GM19025 (cell line): ENCODE measurements around the gene ACACA.

Experiments
- ATAC-seq: cut with Tn5 transposase; IDR thresholded peaks from one replicate; pipeline ENCODE4 v1.9.1; 2021; ENCODE audit warnings: mild to moderate bottlenecking, low read depth, moderate library complexity; ENCODE audit not compliant: unreplicated experiment

ACACA gene

DNA sequence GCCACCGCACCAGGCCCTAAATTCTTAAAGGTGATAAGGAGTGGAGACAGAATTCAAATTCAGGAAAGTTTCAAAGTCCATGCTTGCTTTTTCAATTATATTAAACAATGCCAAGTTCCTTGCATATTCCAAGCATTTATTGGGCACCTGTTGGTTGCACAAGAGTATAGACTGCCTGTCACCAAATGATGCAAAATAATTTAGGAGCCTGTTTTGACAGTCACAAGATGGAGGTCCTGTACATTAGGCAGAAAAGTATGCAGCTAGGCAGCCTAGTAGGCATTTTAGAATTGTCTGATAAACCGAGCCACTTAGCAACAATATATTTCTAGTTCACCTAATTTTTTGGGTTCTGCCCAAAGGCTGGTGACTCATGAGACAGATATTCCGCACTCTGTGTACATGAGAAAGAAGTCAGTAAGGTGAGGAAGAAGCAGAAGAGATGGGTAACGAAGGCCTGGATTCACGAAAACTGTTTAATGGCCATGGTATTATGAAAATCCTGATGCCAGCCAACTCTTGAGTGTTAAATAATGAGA lies 7.3 kb downstream of the ACACA start:
- ATAC-seq = no peak

DNA sequence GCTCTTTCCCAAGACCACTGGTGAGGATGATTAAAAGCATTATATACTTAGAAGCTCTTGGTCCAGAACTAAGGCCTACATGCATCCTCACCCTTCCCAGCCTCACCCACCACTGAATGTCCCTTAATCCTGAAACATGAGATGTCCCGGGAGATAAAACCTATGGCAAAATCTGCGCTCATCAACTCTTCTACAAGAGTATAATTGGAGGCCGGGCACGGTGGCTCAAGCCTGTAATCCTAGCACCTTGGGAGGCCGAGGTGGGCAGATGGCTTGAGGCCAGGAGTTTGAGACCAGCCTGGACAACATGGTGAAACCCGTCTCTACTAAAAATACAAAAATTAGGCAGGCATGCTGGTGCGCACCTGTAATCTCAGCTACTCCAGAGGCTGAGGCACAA lies 13.3 kb downstream of the ACACA start:
- no peak for ATAC-seq

DNA sequence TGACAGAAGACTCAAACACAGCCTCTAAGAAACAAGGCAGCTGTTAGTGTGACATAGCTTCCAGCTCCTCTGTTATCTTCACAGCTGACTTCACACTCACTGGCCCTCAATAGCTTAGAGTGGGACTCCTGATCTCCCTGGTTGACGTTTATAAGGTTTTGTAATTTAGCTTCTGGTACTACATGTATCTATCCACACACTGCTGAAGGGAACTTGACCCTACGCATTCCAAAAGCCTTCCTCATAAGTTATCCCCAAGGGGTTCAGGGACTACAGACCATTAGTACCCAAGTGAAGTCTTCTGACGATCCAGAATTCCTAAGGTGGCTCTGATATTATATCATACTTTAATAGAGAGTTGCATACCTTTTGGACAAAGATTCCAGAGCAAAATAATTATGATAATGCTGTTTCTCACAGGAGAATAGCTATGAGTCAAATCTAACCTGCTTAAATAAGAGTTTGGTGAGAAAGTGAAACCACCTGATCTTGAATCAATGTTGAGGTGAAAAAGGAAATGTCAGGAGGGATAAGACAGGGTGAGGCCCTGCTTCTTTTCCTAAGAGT lies 14.5 kb downstream of the ACACA start:
- ATAC-seq = no peak

DNA sequence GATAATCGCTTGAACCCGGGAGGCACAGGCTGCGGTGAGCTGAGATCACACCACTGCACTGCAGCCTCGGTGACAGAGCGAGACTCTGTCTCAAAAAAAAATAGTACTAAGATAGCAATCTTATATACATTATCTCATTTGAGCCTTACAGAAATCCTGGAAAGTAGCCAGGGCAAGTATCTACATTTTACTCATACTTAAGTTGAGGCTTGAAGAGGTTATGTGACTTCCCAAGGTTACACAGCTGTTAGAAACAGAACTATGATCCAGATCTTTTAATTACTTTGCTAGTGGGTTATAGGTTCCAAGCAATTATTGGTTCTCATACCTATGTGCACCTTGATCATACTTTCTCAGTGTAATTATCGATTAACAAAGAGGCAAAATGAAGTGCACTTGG lies 15.5 kb downstream of the ACACA start:
- ATAC-seq = no peak

DNA sequence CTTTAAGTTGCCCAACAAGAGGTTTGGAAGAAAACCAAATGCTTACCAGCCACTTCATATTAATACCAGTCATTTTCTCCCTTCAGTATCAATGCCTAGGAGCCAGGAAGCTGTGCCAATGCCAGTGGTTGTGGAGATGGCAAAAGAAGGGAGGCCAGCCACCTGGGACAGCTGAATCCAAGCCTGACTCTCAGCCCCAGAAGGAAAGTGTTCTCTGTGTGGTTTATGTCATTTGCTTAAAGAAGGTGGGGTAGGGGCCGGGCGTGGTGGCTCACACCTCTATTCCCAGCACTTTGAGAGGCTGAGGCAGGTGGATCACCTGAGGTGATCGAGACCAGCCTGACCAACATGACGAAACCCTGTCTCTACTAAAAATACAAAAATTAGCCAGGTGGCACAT lies 17.5 kb downstream of the ACACA start:
- ATAC-seq = no peak

DNA sequence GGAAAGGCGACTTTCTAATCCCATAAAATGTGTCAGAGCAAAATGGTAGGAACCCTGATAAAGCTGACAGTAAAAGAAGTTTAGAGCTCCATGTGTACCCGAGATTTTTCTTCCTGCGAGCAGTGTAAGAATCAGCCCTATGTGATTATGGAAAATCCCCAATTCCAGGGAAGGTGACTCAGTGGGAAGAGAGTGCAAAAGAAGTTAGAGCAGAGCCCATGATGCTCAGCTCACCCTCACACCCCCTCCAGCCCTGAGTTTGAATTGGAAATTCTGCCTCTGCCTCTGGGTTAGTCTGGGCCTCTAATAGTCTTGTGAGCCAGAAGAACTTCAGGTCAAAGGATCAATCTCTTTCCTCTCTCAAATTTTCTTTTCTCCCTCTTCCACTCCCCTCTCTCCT lies 18.4 kb downstream of the ACACA start:
- ATAC-seq = no peak

DNA sequence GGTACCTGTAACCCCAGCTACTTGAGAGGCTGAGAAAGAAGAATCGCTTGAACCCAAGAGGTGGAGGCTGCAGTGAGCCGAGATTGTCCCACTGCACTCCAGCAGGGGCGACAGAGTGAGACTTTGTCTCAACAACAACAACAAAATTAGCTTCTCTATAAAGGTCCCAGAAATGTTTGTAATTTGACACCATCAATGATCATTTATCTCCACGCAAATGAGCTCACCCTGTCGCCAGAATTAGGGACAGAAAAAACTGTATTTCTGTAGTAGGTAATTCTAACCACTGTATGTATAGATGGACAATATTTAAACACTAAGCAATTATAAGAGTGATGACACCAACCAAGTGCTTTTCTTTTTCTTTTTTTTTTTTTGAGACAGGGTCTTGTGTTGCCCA lies 20.2 kb downstream of the ACACA start:
- ATAC-seq = no peak

DNA sequence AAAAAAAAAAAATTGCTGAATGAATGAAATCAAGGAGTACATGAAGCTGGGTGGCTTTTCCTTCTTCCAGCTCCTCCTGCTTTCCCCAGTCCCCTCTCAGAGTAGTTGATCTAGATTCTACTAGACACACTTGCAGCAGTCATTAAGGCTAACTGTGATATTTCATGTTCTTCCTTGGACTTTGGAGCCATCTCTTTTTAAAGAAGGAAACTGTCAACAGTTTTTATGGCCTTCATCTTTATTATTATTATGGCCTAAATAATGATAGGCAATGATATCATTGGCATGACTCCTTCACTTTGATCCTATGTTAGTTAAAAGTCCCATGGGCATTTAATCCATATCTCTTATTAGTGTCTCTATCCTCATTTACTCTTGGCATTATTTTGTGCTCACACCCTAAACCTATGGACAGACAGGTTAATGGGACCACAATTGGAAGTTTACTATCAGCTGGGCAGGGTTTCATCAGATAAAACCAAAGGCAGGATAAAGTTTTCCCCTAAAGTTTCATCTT lies 21.1 kb downstream of the ACACA start:
- ATAC-seq = no peak

DNA sequence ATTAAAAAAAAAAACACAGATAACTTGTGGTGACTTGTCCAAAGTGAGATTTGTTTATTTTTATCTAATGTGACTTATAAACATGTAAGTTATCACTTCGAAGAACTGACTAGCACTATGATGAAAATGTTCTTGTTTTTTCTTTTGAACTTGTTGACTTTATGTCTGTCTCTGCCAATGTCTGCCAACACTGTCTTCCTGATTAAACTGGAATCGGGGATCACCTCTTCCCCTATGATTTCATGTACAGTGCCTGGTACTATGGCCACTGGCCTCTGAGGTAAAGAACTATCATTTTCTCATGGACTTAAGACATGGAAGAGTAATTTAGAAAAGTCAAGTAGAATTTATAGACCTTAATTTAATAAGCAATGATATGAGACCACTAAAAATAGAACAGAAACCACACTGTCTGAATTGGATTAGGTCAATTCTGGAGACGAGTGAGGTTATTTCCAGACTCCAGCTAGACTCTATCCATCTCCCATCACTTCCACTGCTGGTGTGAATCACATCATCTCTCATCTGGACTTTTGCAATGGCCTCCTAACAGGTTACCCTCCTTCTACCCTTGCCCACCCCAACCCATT lies 22.0 kb downstream of the ACACA start:
- ATAC-seq = no peak

DNA sequence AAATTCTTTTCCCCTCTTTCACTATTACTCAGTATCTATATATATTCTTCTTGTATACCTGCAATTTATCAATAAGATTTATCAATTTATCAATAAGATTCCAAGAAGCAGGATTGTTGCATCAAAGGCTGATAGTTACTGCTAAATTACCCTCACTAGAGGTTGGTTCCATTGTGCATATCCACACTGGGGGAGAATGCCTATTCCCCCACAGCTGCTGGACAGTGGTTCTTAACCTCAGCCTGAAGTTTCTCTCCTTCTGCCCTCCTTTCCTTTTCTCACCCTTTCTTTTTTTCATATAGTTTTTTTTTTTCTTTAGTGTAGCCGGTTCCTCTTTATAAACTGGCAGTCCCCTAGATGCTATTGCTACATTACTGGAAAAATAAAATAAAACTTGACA lies 24.6 kb downstream of the ACACA start:
- ATAC-seq = no peak

DNA sequence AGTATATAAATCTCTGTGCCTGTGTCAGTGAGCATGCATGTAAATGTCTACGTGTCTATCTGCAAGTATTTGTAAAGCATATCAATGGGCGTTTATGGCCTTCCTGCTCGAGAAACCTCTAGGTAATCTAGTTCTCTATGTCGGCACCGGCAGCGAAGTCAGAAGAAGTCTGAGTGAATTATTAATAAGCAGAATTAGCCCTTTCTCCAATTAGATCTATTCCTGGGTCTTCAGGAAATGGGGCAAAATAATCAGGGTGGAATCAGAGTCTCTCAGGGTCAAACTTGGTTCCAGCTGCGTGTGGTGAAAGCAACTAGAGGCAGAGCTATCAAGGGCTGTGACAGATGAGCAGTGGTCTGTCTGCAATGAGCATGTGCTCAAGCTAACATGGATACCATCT lies 30.9 kb downstream of the ACACA start, which contains the start of gene C17orf78:
C17orf78 (plus strand) TSS at position 280 of the 400 bp plus-strand sequence; CDS start at position 388, 108 bp downstream.
- ATAC-seq = no peak

DNA sequence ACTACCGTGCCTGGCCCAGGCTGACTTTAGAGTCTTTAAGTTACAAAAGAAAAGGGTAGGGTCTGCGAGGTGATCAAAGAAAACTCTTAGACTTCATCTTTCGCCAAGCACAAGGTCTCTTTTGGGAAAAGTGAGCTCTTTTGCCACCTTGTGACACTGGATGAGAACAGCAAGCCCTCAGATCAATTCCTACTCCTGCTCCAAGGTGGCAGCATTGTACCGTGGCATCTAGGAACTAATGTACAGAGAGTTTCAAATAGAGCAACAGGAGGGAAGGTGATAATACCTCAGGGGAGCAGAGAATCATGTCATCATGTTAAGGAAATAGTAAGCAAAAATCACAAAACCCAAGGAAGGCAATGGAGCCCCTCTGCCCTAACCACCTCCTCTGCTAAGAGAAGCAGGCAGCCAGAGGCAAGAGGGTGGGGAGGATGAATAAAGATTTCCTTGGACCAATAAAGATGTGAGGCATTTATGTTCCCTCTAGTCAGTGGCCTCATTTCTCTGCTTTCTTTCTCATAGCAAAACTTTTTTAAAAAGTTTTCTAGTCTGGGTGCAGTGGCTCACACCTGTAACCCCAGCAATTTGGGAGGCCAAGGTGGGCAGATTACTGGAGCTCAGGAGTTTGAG lies 33.0 kb downstream of the ACACA start:
- no peak for ATAC-seq

DNA sequence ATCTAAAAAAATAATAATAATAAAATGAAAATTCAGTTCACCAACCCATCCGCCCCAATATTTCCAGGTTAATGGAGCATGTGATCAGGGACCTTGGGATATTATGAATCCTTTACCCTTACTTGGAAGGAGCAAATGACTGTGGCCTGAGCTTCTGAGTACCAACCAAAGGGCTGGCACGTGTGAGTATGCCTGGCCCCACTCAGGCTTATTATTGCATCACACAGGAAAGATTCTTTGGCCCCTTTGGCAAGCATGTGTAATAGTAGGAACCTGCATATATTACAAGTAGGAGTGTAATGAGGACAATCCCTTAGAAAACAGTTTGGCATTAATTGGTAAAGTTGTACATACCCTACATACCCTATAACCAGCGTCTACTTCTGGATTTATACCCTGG lies 38.1 kb downstream of the ACACA start:
- ATAC-seq = no peak

DNA sequence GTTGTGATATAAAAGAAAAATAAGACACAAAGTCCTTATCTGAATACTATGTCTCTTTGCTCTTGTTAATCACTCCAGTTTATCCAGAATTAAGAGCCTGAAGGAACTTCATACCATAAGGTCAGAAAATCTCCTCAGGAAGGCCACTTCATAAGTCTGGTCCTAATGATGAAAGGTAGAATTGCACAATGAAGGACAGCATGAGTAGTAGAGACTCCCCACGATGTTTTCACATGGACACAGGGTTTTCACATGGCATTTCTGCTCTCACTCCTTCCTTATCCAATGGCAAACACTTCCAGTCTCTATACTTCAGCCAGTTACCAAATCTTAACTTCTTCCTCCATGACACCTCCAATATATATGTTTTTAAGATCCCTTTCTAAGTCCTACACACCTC lies 41.0 kb downstream of the ACACA start:
- no peak for ATAC-seq

DNA sequence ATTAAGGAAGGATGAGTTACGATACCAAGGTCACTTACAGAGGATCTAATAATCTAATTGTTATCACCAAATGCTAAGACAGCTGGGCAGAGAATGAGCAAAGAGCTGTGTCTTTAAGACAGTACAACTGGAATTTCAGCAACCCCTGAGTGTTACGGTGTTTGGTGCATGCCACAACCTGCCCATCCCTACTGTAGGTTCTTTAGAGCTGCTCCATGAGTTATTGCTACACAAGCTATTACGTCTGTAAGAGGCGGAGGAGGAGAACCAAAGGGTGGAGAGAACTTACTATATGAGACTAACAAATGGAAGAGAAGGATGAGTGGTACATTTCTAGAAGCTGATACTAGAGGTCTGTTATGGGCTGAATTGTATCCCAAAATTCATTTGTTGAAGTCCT lies 45.1 kb downstream of the ACACA start:
- no peak for ATAC-seq

DNA sequence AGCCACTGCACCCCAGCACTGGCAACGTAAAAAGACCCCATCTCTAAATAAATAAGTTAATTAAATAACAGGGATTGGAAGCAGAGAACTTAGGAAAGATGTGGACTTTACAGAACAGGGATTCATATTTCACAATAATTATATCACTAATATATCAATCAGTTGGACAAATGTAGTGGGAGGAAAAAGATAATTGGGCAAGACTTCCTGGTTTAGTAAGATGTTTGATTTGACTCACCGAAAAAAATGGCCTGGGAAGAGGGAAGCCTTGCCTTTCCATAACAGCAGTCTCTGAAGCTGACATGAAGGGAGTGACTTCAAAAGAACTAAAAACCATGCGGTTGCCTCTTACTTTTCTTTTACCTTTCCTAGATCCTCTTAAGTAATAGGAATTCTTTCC lies 46.0 kb downstream of the ACACA start:
- ATAC-seq = no peak

DNA sequence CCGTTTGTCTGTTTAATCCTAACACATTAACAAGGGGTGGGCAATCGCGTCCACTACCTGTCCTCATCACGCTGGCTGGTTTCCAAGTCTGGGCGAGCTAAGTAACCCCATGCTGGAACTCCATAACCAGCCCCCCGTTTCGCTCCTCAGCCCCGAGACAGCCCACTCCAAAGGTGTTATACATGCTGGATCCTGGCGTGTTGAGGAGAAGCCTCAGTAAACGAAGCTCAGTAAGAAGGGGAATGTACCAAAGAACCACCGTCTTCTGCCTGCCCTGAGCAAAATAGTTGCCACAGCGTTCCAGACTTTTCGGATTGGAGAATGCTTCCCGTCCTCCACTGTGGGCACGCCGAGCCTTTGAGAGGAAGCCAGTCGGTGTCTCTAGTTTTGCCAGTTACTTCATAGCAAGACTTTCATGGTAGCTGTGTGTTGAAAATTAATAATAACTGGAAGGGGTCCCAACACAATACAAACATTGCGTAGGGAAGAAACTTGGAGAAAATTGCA lies 46.9 kb downstream of the ACACA start:
- ATAC-seq = no peak

DNA sequence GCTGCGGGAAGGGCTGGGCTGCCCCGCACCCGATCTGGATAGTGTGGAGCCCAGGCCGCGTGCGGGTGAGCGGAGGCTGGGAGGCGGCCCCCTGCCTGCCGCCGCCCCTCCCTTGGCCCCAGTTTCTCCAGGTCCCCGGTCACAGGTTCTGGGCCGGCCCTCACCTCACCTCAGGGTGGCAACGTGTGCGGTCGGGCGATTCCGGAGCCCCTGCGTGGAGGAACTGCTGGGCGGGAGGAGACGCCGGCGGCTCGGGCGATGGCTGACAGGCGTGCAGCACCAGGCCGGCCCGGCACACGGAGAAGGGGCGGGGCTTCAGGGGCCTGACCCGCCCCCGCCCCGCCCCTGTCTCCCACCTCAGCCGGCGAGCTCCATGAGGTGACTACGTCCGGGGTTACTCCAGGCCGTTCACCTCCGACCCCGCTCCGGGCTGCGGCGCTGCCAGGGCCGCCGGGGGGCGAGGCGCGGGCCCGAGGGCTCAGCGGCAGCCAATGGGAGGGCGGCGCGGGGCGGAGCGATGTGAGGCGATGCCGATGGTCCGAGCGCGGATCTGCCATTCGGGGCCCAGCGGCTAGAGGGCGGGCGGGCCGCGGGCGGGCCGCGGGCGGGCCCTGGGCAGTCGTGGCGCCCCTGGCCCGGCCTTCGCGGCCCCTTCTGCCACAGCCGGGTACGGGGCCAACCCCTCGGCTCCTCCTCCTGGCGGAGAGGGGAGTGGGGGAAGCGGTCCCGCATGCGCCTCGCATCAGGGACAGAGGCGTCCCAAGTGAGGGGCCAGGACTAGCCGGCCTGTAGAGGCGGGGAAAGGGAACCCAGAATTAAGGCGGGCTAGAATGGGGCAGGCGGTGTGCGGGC lies 47.6 kb downstream of the ACACA start:
- ATAC-seq = peak; percentile 89

DNA sequence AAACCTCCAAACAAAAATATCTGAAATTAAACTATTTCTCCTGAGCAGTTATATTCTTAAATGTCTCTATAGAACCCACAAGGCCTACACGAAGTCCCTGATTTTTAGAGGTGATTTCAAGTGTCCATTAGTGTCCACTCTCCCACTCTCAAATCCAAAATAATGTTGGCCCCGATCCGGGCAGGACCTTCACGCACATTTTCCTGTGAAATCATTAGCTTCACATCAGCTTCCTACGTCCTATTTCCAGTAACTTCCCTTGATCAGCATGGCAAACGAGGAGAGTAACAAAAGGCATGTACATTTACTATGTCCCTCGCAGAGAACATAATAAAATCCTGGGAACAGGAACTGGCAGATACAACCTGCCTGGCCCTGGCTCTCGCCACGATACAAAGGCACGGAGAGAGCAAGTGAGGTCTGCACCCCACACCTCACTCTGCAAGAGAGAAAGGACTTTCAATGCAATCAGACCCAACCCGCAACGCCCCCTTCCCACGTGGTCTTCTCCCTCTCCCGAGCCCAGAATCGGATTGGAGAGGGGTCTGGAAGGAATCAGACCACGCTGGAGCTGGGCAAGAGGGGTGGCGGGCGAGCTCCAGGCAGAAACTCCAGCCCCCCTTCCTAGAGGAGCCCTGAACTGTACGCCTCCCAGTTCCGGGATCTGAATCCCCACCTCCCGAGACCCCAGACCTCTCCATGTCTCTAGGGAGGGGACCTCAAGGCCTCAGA lies 48.4 kb downstream of the ACACA start:
- ATAC-seq = no peak
